HG03521 (cell line): ENCODE results near the gene SLC4A3.

Experiments used
- ATAC-seq: cut with Tn5 transposase; IDR thresholded peaks from one replicate; pipeline ENCODE4 v1.9.1; 2021; ENCODE audit warnings: mild to moderate bottlenecking, moderate library complexity; ENCODE audit not compliant: unreplicated experiment

The SLC4A3 gene

DNA sequence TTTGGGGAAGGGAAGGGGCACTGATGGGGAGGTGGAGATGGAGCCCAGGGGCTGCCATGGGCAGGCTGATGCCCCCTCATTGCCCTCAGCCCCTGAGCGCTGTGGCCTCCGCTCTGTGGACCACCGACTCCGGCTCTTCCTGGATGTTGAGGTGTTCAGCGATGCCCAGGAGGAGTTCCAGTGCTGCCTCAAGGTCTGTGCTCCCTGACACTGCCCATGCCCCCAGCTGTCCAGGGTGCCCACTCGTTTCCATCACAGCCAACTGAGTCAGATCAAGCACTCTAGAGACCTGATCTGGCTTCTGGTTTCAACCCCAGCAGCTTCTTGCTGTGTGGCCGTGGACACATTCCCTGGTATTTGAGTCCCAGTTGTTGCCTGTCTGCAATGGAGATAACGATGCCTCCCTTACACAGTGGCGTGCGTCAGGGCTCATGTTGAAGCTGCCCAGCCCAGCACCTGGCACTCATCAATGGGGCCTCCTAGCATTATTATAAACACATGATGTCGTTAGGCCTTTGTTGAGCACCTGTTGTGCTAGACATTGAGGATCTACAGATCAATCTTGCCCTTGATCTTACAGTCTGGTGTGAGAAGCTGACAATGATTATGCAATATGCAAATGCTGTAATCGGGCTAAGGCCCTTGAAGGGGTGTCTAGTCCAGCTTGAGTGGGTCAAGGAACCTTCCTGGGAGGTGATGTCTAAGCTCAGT lies 15.4 kb upstream of the SLC4A3 start:
- no peak for ATAC-seq

DNA sequence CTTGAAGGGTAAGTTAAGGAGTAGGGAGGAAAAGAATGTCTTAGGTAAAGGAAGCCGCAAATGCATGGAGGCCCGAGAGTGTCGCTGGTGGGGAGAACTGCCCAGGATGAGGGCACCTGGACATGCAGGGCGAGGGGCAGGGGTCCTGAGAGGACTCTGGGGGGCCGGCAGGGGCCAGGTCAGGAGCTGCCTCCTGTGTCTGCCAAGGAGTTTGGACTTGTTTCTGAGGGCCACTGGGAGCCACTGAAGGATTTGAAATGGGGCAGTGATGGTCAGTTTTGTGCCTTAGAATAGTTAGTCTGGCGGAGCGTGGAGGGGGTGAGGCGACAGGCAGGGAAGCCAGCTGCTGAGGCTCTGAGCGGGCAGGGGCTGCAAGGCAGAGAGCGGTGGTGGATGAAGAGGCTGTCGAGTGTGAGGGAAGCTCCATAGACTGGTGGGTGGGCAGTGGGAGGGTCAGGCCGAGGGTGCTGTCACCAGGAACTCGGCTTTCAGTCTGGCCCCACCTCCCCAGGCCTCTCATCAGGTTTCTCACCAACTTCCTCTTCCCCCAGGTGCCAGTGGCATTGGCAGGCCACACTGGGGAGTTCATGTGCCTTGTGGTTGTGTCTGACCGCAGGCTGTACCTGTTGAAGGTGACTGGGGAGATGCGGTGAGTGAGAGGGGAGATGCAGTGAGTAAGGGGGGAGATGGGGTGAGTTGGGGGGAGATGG lies 14.7 kb upstream of the SLC4A3 start:
- ATAC-seq: no peak

DNA sequence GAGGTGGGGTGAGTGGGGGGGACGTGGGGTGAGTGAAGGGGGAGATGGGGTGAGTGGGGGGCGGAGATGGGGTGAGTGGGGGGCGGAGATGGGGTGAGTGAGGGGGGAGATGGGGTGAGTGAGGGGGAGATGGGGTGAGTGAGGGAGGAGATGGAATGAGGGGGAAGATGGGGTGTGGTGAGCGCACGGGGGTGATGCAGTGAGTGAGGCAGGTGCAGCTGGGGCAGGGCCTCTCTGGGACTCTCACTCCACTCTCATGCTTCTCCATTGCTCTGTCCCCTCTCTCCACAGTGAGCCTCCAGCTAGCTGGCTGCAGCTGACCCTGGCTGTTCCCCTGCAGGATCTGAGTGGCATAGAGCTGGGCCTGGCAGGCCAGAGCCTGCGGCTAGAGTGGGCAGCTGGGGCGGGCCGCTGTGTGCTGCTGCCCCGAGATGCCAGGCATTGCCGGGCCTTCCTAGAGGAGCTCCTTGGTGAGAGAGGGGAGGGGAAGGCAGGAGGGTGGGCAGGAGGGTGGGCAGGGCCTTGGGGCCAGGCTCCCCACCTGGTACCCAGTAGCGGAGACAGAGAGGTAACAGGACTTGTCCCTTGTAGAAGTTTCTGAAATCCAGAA lies 13.9 kb upstream of the SLC4A3 start:
- no peak for ATAC-seq

DNA sequence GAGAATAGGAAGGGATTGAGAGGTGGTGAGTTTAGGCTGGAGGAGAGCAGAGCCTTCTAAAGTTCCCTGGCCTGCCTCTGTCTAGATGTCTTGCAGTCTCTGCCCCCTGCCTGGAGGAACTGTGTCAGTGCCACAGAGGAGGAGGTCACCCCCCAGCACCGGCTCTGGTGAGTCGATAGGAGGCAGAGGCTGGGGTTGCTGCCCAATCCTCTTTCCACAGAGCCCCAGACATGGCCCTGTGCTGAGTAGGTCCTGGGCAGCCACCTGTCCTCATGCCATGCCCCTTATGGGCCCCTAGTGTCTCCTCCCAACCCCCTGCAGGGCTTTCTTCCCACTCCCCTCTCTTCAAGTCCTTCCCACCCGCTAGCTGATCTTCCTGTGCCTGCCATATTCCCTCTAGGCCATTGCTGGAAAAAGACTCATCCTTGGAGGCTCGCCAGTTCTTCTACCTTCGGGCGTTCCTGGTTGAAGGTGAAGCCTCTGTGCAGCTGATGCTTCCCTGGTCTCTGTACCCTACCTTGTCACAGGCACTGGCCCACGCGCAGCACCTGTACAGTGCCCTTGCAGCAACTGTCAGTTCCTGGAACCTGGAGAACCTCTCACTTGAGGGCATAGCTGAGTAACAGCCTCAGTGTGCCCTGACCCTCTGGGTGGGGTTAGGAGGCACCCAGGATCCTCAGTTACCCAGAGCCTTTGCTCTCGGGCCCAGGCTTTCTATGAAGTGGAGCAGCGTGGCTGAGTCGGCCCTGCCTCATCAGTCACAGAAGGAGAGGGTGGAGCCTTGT lies 13.2 kb upstream of the SLC4A3 start:
- ATAC-seq: no peak

DNA sequence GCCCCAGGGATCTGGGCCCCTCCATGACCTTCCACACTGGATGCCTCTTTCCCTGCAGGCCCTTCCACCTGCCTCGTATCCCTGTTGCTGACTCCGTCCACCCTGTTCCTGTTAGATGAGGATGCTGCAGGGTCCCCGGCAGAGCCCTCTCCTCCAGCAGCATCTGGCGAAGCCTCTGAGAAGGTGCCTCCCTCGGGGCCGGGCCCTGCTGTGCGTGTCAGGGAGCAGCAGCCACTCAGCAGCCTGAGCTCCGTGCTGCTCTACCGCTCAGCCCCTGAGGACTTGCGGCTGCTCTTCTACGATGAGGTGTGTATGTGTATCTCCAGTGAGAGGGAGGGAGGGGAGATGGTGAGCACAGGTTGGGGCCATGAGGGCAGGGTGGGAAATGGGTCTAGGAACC lies 12.4 kb upstream of the SLC4A3 start:
- no peak for ATAC-seq

DNA sequence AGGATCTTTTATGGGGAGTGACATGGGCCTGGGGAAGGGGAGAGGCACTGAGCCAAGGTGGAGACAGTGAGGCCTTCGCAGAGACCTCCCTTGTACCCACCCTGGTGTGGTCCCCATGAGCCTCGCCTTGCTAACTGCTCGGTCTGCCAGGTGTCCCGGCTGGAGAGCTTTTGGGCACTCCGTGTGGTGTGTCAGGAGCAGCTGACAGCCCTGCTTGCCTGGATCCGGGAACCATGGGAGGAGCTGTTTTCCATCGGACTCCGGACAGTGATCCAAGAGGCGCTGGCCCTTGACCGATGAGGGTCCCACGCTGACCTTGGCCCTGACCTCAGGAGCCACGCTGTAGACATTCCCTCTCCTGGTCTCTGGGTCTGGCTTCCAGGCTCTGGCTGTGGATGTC lies 11.5 kb upstream of the SLC4A3 start:
- ATAC-seq: no peak

DNA sequence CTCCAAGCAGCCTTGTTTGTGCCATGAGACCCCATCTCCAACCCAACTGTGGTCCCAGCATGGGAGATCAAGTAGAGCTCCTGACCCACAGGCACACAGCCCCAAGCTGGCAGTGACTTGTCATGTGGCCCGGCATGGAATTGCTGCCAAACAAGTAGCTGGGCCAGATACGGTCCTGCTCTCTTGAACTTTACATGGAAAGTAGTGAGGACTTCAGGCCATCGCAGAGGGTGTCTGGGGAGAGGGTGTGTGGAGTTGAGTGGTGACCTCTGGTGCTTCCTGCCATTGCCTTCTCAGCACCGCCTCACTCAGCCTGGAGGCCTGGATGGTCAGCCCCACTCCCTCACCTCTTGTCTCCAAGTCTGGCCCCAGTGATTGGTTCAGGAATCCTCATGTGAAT lies 10.9 kb upstream of the SLC4A3 start:
- ATAC-seq: no peak

DNA sequence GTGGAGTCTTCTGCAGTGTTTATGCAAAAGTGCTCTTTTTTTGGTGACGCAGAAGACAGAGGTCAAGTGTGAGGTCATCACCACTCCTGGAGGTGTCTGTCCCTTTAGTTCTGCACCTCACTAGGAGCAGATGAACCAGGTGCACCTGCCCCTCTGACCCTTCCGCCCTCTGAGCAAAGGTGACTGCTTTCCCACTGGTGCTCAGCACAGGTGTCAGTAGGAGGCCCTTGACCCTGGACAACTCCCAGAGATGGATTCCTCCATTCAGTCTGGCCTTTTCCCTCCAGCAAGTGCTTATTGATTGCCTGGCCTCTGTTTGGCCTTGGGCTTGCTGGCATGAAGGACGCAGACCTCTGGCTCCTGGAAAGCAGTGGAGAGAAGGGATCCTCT lies 8.7 kb upstream of the SLC4A3 start:
- ATAC-seq: no peak

DNA sequence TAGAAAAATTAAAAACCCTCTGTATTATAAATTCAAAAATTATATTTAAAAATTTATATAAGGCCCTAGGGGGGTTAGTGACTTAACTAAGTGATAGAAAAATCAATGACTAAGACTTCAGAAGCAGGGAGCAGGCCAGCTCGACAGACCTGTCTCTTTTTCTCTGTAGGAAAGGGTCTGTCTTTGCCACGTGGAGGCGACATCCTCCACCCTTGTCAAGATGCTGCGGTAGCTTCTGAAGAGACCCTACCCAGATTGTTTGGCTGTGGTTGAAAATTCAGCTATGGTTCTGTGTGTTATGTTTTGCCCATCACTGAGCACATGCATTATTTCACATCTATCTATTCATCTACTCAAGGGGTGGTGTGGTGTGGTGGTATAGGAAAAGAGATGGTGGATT lies 8.2 kb upstream of the SLC4A3 start:
- no peak for ATAC-seq

DNA sequence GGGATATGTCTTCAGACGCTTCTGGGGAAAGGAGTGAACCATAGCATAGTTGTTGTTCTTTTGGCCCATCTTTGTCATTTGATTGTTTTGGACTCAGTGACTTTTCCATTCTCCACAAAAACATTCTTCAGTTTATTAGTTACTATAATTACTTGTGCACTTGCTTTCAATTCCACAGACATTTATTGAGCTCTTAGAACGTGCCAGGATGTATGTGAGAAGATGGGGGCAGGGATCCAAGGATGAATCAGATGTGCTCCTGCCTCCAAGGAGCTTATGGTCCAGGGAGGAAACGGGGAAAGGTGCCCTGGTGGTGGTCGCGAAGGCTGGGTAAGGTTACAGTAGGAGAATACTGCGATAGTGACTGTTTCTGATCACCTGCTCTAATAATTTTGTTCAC lies 6.9 kb upstream of the SLC4A3 start:
- ATAC-seq: no peak

DNA sequence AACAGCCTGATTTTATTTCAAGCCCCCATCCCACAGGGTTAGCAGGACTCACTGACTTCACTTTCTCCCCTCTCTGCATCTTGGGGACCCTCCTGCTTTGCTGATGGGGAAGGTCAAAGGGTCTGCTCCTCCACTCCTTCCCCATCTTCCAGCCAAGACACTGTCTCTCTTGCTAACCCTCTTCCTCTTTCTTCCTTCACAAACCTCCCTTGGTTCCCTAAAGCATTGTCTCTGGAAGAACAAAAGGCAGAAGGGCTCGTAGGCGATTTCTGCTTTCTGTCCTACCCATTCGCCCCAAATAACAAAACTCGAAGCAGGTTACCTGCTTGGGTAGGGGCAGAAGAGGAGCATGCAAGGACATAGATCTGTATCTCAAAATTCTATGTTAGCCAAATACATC lies 5.5 kb upstream of the SLC4A3 start:
- ATAC-seq: no peak

DNA sequence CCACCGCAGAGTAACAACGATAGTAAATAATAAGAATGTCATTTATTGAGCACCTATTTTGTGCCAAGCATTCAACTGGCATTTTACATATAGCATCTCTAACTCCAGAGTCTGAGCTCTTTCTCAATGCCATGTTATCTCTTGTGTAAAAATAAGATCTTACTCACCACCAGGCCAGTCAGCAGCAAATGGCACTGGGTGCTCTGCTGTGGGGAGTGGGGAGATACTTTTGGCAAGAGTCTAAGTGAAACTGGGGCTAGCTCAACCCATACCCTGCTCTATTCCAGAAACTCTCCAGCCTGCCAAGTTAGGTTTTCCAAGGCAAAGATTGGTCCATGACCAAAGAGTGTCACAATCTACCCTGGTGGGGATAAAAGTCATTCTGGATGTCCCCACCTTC lies 5.0 kb upstream of the SLC4A3 start:
- no peak for ATAC-seq

DNA sequence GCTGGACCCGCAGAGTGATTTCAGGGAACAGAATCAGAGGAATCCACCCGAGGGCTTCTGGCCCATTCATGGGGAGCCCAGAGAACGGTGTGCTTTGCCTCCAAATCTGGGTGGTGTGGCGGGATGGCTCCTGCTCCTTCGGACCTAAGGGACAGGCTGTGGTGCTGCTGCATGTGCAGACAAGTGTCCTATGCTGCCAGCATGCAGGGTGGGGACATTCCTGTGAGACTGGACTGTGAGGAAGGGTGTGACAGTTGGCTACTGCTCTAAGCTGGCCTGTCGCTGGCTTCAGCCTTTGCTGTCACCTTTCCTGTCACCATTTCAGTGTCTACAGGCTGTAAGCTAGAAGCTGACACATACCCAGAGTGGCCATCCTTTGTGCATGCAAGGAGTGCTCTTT lies 2.9 kb upstream of the SLC4A3 start:
- ATAC-seq: no peak

DNA sequence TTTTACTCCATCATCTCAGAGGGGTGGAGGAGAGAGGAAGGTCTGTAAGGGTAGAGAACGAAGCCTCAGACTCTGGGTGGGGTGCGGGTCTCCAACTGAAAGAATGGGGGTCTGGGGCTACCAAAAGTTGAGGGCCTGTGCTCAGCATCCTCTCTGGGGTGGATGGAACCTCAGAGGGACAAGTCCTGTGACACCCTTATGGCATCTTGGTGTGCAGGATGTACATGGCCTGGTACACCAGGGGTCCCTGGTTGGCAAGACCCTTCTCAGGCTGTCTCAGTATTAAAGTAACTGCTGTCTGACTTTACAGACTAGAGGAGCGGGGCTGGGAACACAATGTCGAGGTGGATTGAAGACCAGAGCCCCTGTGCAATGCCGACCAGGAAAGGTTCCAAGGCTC lies 2.3 kb upstream of the SLC4A3 start:
- no peak for ATAC-seq

DNA sequence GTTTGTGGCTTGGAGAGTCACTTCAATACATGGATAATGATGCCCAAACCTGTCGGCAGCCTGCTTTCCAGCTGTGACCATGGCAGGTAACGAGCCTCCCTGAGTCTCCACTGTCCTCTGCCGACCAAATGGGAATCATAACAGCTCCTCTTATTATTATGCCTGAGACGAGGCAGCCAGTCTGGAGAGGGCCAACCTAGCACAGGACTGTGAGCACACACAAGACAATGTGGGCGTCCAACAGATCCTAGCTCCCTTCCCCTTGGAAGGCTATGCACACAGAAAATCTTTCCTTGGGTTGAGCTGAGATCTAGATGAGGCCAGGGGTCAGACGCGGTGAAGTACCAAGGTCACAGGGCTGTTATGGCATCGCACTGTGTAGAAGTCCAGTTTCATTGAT lies 890 bp upstream of the SLC4A3 start:
- ATAC-seq: no peak

DNA sequence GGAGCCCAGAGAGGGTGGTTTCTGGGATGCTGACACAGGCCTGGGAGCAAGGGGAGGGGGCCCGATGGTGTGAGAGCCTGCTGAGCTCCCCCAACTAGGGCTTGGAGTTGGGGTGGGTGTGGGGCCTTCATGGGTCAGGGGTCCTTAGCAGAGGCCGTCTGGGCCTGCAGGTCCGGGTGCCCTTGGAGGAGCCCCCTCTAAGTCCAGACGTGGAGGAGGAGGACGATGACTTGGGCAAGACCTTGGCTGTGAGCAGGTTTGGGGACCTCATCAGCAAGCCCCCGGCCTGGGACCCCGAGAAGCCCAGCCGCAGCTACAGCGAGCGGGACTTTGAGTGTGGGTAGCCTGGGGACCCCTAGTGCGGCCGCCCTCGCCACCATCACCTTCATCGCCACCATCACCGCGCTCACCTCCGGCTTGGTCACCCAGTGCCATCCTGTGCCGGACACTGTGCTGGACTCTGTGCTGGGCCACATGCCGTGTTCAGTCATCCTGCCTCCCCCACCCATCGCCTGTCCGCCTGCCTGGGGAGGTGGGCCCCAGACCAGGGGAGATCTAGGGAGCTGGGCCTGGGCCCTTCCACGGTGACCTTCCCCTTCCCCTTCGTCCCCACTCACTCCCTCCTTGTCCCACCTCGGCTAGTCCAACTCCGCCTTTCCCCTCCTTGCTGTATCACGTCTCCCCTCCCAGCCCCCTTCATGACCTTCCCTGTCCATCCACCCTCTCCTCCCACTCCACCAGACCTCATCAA lies 980 bp downstream of the SLC4A3 start:
- no peak for ATAC-seq

DNA sequence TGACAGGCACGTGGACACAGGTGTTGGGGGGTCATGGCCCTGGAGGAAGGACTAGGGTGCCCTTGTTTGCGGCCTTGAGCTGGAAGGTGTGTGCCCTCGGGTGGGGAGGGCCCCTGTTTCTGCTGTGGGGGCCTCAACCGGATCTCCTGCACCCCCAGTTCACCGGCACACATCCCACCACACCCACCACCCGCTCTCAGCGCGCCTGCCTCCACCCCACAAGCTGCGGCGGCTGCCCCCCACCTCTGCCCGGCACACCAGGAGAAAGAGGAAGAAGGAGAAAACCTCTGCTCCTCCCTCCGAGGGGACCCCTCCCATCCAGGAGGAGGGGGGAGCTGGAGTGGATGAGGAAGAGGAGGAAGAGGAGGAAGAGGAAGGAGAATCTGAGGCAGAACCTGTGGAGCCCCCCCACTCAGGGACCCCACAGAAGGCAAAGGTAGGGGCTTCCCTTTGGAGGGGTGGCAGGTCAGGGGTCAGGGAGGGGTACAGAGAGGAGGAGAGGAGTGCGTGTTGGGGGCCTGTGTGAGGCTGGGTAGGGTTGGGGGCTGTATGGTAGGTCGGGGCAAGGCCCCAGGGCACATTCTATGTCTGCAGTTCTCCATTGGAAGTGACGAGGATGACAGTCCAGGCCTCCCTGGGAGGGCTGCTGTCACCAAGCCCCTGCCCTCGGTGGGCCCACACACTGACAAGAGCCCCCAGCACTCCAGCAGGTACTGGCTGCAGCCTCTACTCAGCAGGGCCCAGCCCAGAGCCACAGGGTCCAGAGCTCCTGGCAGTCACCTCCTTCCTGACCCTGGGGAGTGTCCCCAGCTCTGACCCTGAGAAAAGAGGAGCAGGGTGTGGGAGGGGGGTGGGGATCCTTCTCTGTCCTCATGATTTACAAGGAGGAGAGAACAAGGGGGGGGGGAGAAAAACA lies 1.8 kb downstream of the SLC4A3 start:
- no peak for ATAC-seq

DNA sequence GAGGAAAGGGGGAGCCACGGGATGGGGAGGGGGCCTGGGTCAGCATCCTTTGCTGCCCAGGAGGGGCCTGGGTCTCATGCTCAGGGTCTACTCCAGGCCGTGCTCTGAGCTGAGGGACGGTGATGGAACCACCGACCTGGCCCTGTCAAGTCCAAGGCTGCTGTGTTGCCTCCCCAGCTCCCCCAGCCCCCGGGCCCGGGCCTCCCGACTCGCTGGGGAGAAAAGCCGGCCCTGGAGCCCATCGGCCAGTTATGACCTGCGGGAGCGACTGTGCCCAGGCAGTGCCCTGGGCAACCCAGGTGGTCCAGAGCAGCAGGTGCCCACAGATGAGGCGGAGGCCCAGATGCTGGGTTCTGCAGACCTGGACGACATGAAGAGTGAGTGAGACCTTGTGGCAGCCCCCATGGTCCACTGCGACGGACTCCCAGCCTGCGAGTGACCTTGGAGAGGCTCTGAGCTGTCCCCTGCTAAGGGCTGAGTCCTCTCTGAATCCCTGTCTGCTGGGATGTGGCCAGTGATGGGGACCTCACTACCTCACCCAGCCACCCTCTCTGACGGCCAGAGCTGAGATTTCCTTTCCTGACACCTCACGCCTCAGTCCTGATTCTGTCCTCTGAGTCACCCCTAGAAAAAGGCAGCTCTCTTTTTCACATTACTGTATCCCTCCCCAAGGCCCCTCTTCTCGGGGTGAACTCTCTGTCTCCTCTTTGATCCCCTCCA lies 2.7 kb downstream of the SLC4A3 start:
- ATAC-seq: no peak

DNA sequence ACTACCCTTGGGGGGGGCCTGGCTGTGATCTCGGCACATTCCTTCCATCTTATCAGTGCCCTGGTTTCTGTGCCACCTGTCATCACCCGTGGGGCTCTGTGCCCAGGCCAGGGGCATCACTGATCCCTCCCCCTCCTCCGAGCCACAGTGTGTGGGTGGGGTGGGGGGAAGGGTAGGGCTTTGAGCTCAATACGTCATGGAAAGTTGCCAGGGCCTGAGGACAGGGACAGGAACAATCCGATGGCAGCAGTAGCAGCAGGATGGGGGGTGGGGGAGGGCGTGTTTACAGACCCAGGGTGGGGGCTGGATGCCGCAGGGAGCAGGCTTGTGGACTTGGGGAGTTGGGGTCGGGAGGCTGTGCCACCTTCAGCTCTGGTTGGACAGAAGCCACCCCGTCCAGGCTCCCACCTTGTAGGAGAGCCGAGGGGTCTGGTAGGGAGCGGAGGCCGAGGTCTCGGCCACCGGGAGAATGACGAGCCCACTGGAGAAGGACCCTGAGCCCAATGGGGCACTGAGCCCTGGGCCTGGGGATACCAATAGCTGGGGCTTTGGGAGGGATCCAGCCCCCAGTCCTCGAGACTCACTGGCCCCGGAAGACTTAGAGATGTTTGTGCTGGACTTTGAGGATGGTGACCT lies 3.5 kb downstream of the SLC4A3 start:
- ATAC-seq: no peak
